Measurements from ENCODE around the gene TMEM86B. TPM values are rescaled to one million over a fixed set of nuclear protein-coding genes. Genes with fewer than 3 reads are reported as not detected.
A peak's percentile ranks its signal among the peaks of the same experiment; 100 is the strongest.

The TMEM86B gene
- total RNA-seq, 1 experiment from 2014 or later: 14.2 TPM

GRCh38 chr19:55247621-55248099 is 19.1 kb upstream of the TMEM86B start:
- in situ Hi-C loops (cut with HindIII; ENCODE audit: low pct_unique_long_range_greater_than_20kb, low sequenced_read_pairs): no loop called here
- Histone ChIP-seq H3K4me1 (ENCODE audit: control insufficient read depth, insufficient read depth, low read length) (peaks cover 11% of the 10 kb centered on the region; the same call in 1 of the 2 replicates), H3K4me3 (ENCODE audit: low read depth in 2 of 2, low read length in 2 of 2) (no peak overlapping the region), H3K27ac (ENCODE audit: low read length) (no peak overlapping the region), H3K27me3 (ENCODE audit: control insufficient read depth, insufficient read depth, low read length) (no peaks in the 10 kb centered on the region), H3K9me3 (ENCODE audit: control insufficient read depth, insufficient read depth, low read depth, low read length) (no peaks in the 10 kb centered on the region), H3K36me3 (ENCODE audit: control insufficient read depth, insufficient read depth, low read length) (peaks cover 3% of the 10 kb centered on the region; the same call in 1 of the 2 replicates)
- POLR2A ChIA-PET: interaction anchor here (0.5 kb wide), 1 partner anchor 166 kb away, joined by 3 read pairs; no protein-coding TSS in a partner anchor
- BruUV-seq (replicated peaks): no TSS peak
- intact Hi-C loops (cut with micrococcal nuclease; ENCODE audit: unreplicated experiment): no loop called here
- TF ChIP-seq POLR2AphosphoS5 (IDR thresholded peaks at IDR 0.05; ENCODE audit: low read depth, low read length) (no peak), REST (IDR thresholded peaks at IDR 0.05; ENCODE audit: insufficient read depth in 1 of 2, low read depth in 2 of 2, low read length in 1 of 2) (no peak), SIN3A (IDR thresholded peaks at IDR 0.05; ENCODE audit: borderline replicate concordance, insufficient read depth, low read depth, low read length) (no peak), TCF7L2 (IDR thresholded peaks at IDR 0.05; ENCODE audit: low read depth, low read length) (no peak), CTCF (IDR thresholded peaks at IDR 0.05) (no peak)
- DNase-seq (ENCODE audit: low read depth, low spot score) (no peak), ATAC-seq (peak; percentile 36)
- CTCF ChIA-PET: no interaction called here

GRCh38 chr19:55246462-55247451 is 18.2 kb upstream of the TMEM86B start:
- H3K9me3 ChIP-seq (ENCODE audit: control insufficient read depth, insufficient read depth, low read depth, low read length): no peaks in the 10 kb centered on the region
- no TSS peak for BruUV-seq (replicated peaks)
- ATAC-seq (0 out of 2 replicates have a peak, but pooled peaks have one; percentile 6), DNase-seq (ENCODE audit: low read depth, low spot score) (no peak)
- peaks cover 5% of the 10 kb centered on the region; the same call in 1 of the 2 replicates for H3K36me3 ChIP-seq (ENCODE audit: control insufficient read depth, insufficient read depth, low read length)
- in situ Hi-C loops (cut with HindIII; ENCODE audit: low pct_unique_long_range_greater_than_20kb, low sequenced_read_pairs) (no loop called here), intact Hi-C loops (cut with micrococcal nuclease; ENCODE audit: unreplicated experiment) (no loop called here)
- TF ChIP-seq TCF7L2 (IDR thresholded peaks at IDR 0.05; ENCODE audit: low read depth, low read length) (no peak), REST (IDR thresholded peaks at IDR 0.05; ENCODE audit: insufficient read depth in 1 of 2, low read depth in 2 of 2, low read length in 1 of 2) (no peak), SIN3A (IDR thresholded peaks at IDR 0.05; ENCODE audit: borderline replicate concordance, insufficient read depth, low read depth, low read length) (no peak), CTCF (IDR thresholded peaks at IDR 0.05) (no peak), POLR2AphosphoS5 (IDR thresholded peaks at IDR 0.05; ENCODE audit: low read depth, low read length) (no peak)
- ChIA-PET POLR2A (no interaction called here), CTCF (interaction anchor here (0.6 kb wide), 1 partner anchor 105 kb away, joined by 9 read pairs; no protein-coding TSS in a partner anchor)
- peaks cover 11% of the 10 kb centered on the region; the same call in 1 of the 2 replicates for H3K4me1 ChIP-seq (ENCODE audit: control insufficient read depth, insufficient read depth, low read length)
- no peak overlapping the region for H3K4me3 ChIP-seq (ENCODE audit: low read depth in 2 of 2, low read length in 2 of 2)
- H3K27ac ChIP-seq (ENCODE audit: low read length): no peak overlapping the region
- no peaks in the 10 kb centered on the region for H3K27me3 ChIP-seq (ENCODE audit: control insufficient read depth, insufficient read depth, low read length)
